CD4-positive, alpha-beta T cell treated with Interleukin-15 for 1 hour (primary cell): ENCODE results near the gene CEP170B.
"Not testable (repeated sequence)": the region's sequence is repeated elsewhere in the genome, so short reads cannot be mapped to it uniquely, and the experiment has no call there.

Experiments
- DNase-seq: peaks from one replicate; pipeline ENCODE4 v3.0.0-alpha.2; 2020

The CEP170B gene

GRCh38 chr14:104865081-104865630 is at the start of gene CEP170B:
Gene CEP170B (plus strand): TSS chr14:104865268. CDS start chr14:104868451, 3,183 bp downstream.
- peak; percentile 27 for DNase-seq

- no peak for DNase-seq
These were observed 48.5 kb upstream of the CEP170B start for GRCh38 chr14:104816616-104816884.

GRCh38 chr14:104817930-104818713 is 46.9 kb upstream of the CEP170B start:
- DNase-seq, result no peak

GRCh38 chr14:104818714-104819161 is 46.3 kb upstream of the CEP170B start:
- DNase-seq, result no peak

GRCh38 chr14:104819361-104819781 is 45.7 kb upstream of the CEP170B start:
- no peak for DNase-seq

- DNase-seq, result no peak
These were observed 44.3 kb upstream of the CEP170B start for GRCh38 chr14:104820669-104821228.

GRCh38 chr14:104821229-104821945 is 43.7 kb upstream of the CEP170B start:
- no peak for DNase-seq

- no peak for DNase-seq
These were observed 43.0 kb upstream of the CEP170B start for GRCh38 chr14:104821971-104822608.

- DNase-seq, result no peak
These were observed 42.0 kb upstream of the CEP170B start for GRCh38 chr14:104822821-104823615.

GRCh38 chr14:104824353-104824997 is 40.6 kb upstream of the CEP170B start:
- no peak for DNase-seq

- DNase-seq, result peak; percentile 87
These were observed 38.7 kb upstream of the CEP170B start for GRCh38 chr14:104826189-104826860.

- DNase-seq, result no peak
These were observed 38.2 kb upstream of the CEP170B start for GRCh38 chr14:104826861-104827176.

- peak; percentile 64 for DNase-seq
These were observed 37.7 kb upstream of the CEP170B start for GRCh38 chr14:104827177-104828055.

GRCh38 chr14:104830781-104831180 is 34.3 kb upstream of the CEP170B start:
- DNase-seq, result no peak

GRCh38 chr14:104836171-104836935 is 28.7 kb upstream of the CEP170B start:
- not testable (repeated sequence) for DNase-seq

GRCh38 chr14:104841730-104842129 is 23.3 kb upstream of the CEP170B start:
- no peak for DNase-seq

- no peak for DNase-seq
These were observed 22.1 kb upstream of the CEP170B start for GRCh38 chr14:104843006-104843405.

- DNase-seq, result no peak
These were observed 21.4 kb upstream of the CEP170B start for GRCh38 chr14:104843442-104844305.
